Mammary epithelial cell (primary cell): ENCODE data around the gene ZFP36L1.

Experiments
- CTCF ChIP-seq, 2 donors: IDR thresholded peaks in 1 of 2; conservative IDR thresholded peaks in 1 of 2; 2 replicates each; pipeline ENCODE4 v1.5.1; 2011 to 2012; ENCODE audit warnings: inconsistent platforms in 2 of 2, low read length in 2 of 2, mild to moderate bottlenecking in 2 of 2, control low read depth in 1 of 2, low read depth in 1 of 2; ENCODE audit not compliant: insufficient read depth in 1 of 2; ENCODE audit errors: extremely low read depth in 1 of 2
- EZH2 ChIP-seq: IDR thresholded peaks from 2 replicates; pipeline ENCODE4 v1.6.1; 2012; ENCODE audit warnings: low read length, inconsistent platforms, borderline replicate concordance

- TF ChIP-seq CTCF (conservative IDR thresholded peaks at IDR 0.05 in 1 of 2, IDR thresholded peaks at IDR 0.05 in 1 of 2; ENCODE audit: extremely low read depth in 1 of 2, insufficient read depth in 1 of 2, low read depth in 1 of 2, low read length in 2 of 2), result no peak
- TF ChIP-seq EZH2, result no peak
These were observed 777 bp downstream of the ZFP36L1 start for GRCh38 chr14:68791902-68792677.
